H1 (cell line): ENCODE results near the gene HOXD12. TPM values are rescaled to one million over a fixed set of nuclear protein-coding genes. Genes with fewer than 3 reads are reported as not detected.

Experiments
- CTBP2 ChIP-seq: IDR thresholded peaks from 2 replicates; pipeline ENCODE4 v1.7.0; 2011; ENCODE audit warnings: borderline replicate concordance, mild to moderate bottlenecking, moderate library complexity, mixed read lengths, low read length; ENCODE audit not compliant: insufficient read depth, insufficient read length
- POLR2AphosphoS5 ChIP-seq: IDR thresholded peaks from 2 replicates; pipeline ENCODE4 v1.6.1; 2011; ENCODE audit warnings: low read depth, low read length
- SIRT6 ChIP-seq: IDR thresholded peaks from one replicate; pipeline ENCODE4 v1.7.1; 2012; ENCODE audit warnings: low read length, inconsistent platforms
- SUZ12 ChIP-seq: fragments of 200-600 bp; sonication (generic); IDR thresholded peaks from 2 replicates; pipeline ENCODE4 v1.6.1; 2012; ENCODE audit warnings: mild to moderate bottlenecking, inconsistent platforms, low read length, moderate library complexity, mixed read lengths
- YY1 ChIP-seq: IDR thresholded peaks from 2 replicates; pipeline ENCODE4 v1.6.1; 2011; ENCODE audit warnings: low read depth, mild to moderate bottlenecking, low read length
- polyA plus RNA-seq, 7 experiments: library from polyadenylated mRNA; depleted of rRNA in 3 of 7; stranded (reverse) in 5 of 7; unstranded in 2 of 7; fragments of >200 nt in 5 of 7; fragments of 200-250 nt in 2 of 7; gene quantifications; 1 replicate in 5 of 7; 2 replicates in 1 of 7; 4 replicates in 1 of 7; pipeline versions ENCODE4 v1.2.1 to v1.2.3, GENCODE V29; 2011 to 2013; ENCODE audit warnings: missing spikeins in 2 of 7, mixed read lengths in 2 of 7
- total RNA-seq: library from RNA; stranded (reverse); fragmentation: NEBNext Ultra II Directional; extraction: Animal tissue kit (Norgen Biotek cat#: 25700); gene quantifications from 2 replicates; pipeline ENCODE4 v1.2.1, GENCODE V29; 2021

HOXD12 gene
- total and polyA plus RNA-seq, 2 of the 8 experiments (the other 6 are each of a cell fraction or from before 2014, with no cell fraction given): not detected

- TF ChIP-seq SUZ12 (peak; percentile 58), YY1 (no peak), SIRT6 (no peak), POLR2AphosphoS5 (no peak), CTBP2 (no peak)
These were observed 15.5 kb downstream of the HOXD12 start (continued) for GRCh38 chr2:176114930-176115625.
